Ectodermal cell (in vitro differentiated cells): ENCODE measurements around the gene HCN3.
"Not testable (repeated sequence)": the region's sequence is repeated elsewhere in the genome, so short reads cannot be mapped to it uniquely, and the experiment has no call there.

Experiments used
- H3K27ac ChIP-seq: 2 replicates; pipeline ENCODE4 v1.7.0; 2013; ENCODE audit warnings: mild to moderate bottlenecking, low read depth, low read length; ENCODE audit not compliant: insufficient read depth, poor library complexity, severe bottlenecking
- H3K27me3 ChIP-seq: 2 replicates; pipeline ENCODE4 v1.7.0; 2013; ENCODE audit warnings: mild to moderate bottlenecking, low read length; ENCODE audit not compliant: insufficient read depth, control insufficient read depth, poor library complexity, severe bottlenecking
- H3K36me3 ChIP-seq: one replicate; pipeline ENCODE4 v1.7.0; 2013; ENCODE audit warnings: low read length; ENCODE audit not compliant: control insufficient read depth, insufficient read depth
- H3K4me1 ChIP-seq: one replicate; pipeline ENCODE4 v1.7.0; 2013; ENCODE audit warnings: low read length; ENCODE audit not compliant: control insufficient read depth, insufficient read depth
- H3K4me3 ChIP-seq: 2 replicates; pipeline ENCODE4 v1.7.0; 2013; ENCODE audit warnings: low read depth, low read length, control low read depth; ENCODE audit not compliant: insufficient read depth
- H3K9me3 ChIP-seq: 2 replicates; pipeline ENCODE4 v1.7.0; 2013; ENCODE audit warnings: mild to moderate bottlenecking, low read length, moderate library complexity; ENCODE audit not compliant: control insufficient read depth
- WGBS, 2 experiments: methylation state at CpG; one replicate each; pipeline ENCODE4 v1.1.7; 2013; ENCODE audit warnings: missing lambda C conversion rate in 2 of 2; 5-methylcytosine and 5-hydroxymethylcytosine counted together

Gene HCN3

GRCh38 chr1:155322571-155322952 lies 45.3 kb downstream of the HCN3 start:
- H3K4me1 ChIP-seq = peaks cover 23% of the 10 kb centered on the region
- H3K27me3 ChIP-seq = peaks cover 7% of the 10 kb centered on the region
- H3K36me3 ChIP-seq = peaks cover 13% of the 10 kb centered on the region
- H3K9me3 ChIP-seq = no peaks in the 10 kb centered on the region
- WGBS, 2 experiments = 3 to 4% methylated on average over 28 of the region's 28 CpGs
- H3K4me3 ChIP-seq = peak overlapping the region; percentile 76
- H3K27ac ChIP-seq = peak overlapping the region; percentile 53

GRCh38 chr1:155322953-155323728 lies 45.9 kb downstream of the HCN3 start:
- peaks cover 8% of the 10 kb centered on the region for H3K36me3 ChIP-seq

GRCh38 chr1:155323729-155324036 lies 46.4 kb downstream of the HCN3 start:
- Histone ChIP-seq H3K9me3 (no peaks in the 10 kb centered on the region), H3K4me3 (peak overlapping the region; percentile 76), H3K27me3 (peaks cover 7% of the 10 kb centered on the region), H3K27ac (peak overlapping the region; percentile 91), H3K36me3 (peaks cover 8% of the 10 kb centered on the region), H3K4me1 (peaks cover 23% of the 10 kb centered on the region)
- 0% methylated on average over 29 of the region's 29 CpGs for WGBS, 2 experiments

More at GRCh38 chr1:155322953-155323728, 45.9 kb downstream of the HCN3 start:
- WGBS, 2 experiments = 0% methylated on average over 58 of the region's 58 CpGs
- no peaks in the 10 kb centered on the region for H3K9me3 ChIP-seq
- peak overlapping the region; percentile 76 for H3K4me3 ChIP-seq
- peak overlapping the region; percentile 91 for H3K27ac ChIP-seq
- peaks cover 23% of the 10 kb centered on the region for H3K4me1 ChIP-seq
- H3K27me3 ChIP-seq = peaks cover 7% of the 10 kb centered on the region

- H3K27ac ChIP-seq = peak overlapping the region; percentile 91
- no peaks in the 10 kb centered on the region for H3K9me3 ChIP-seq
- peaks cover 4% of the 10 kb centered on the region for H3K36me3 ChIP-seq
- peaks cover 23% of the 10 kb centered on the region for H3K4me1 ChIP-seq
- 0% methylated on average over 44 of the region's 44 CpGs for WGBS, 2 experiments
- H3K27me3 ChIP-seq = peaks cover 7% of the 10 kb centered on the region
- peak overlapping the region; percentile 76 for H3K4me3 ChIP-seq
These were observed 46.9 kb downstream of the HCN3 start for GRCh38 chr1:155324037-155324716.

- Histone ChIP-seq H3K27ac (no peak overlapping the region), H3K36me3 (peaks cover 7% of the 10 kb centered on the region), H3K9me3 (no peaks in the 10 kb centered on the region), H3K27me3 (peaks cover 7% of the 10 kb centered on the region), H3K4me3 (peak overlapping the region; percentile 76), H3K4me1 (peaks cover 23% of the 10 kb centered on the region)
- 7% methylated on average over 59 of the region's 59 CpGs for WGBS, 2 experiments
These were observed 47.7 kb downstream of the HCN3 start for GRCh38 chr1:155324717-155325602.

GRCh38 chr1:155325603-155325893 lies 48.3 kb downstream of the HCN3 start:
- Histone ChIP-seq H3K9me3 (no peaks in the 10 kb centered on the region), H3K4me3 (peak overlapping the region; percentile 76), H3K4me1 (peaks cover 23% of the 10 kb centered on the region), H3K36me3 (peaks cover 11% of the 10 kb centered on the region), H3K27ac (no peak overlapping the region), H3K27me3 (peaks cover 7% of the 10 kb centered on the region)
- 67 to 69% methylated on average over 6 of the region's 6 CpGs for WGBS, 2 experiments

- WGBS, 2 experiments = 90 to 94% methylated on average over 5 to 6 of the region's 6 CpGs
- Histone ChIP-seq H3K27ac (no peak overlapping the region), H3K9me3 (no peaks in the 10 kb centered on the region), H3K27me3 (peaks cover 7% of the 10 kb centered on the region), H3K4me1 (peaks cover 23% of the 10 kb centered on the region), H3K4me3 (no peak overlapping the region), H3K36me3 (peaks cover 16% of the 10 kb centered on the region)
These were observed 48.8 kb downstream of the HCN3 start for GRCh38 chr1:155326020-155326526.

- no peak overlapping the region for H3K4me3 ChIP-seq
- no peak overlapping the region for H3K27ac ChIP-seq
- WGBS, 2 experiments = 95 to 96% methylated on average over 7 of the region's 7 CpGs
- H3K9me3 ChIP-seq = no peaks in the 10 kb centered on the region
- peaks cover 3% of the 10 kb centered on the region for H3K27me3 ChIP-seq
- H3K4me1 ChIP-seq = peaks cover 17% of the 10 kb centered on the region
- H3K36me3 ChIP-seq = peaks cover 18% of the 10 kb centered on the region
These were observed 49.4 kb downstream of the HCN3 start for GRCh38 chr1:155326631-155327037.

- Histone ChIP-seq H3K4me1 (peaks cover 8% of the 10 kb centered on the region), H3K36me3 (peaks cover 18% of the 10 kb centered on the region)
These were observed 50.7 kb downstream of the HCN3 start for GRCh38 chr1:155327981-155328380.

GRCh38 chr1:155328856-155329255 lies 51.6 kb downstream of the HCN3 start:
- peaks cover 18% of the 10 kb centered on the region for H3K36me3 ChIP-seq
- H3K4me3 ChIP-seq, H3K9me3 ChIP-seq, H3K4me1 ChIP-seq, H3K27me3 ChIP-seq, H3K27ac ChIP-seq: not testable (repeated sequence)
- 93 to 95% methylated on average over 6 to 7 of the region's 7 CpGs for WGBS, 2 experiments

More at GRCh38 chr1:155327981-155328380, 50.7 kb downstream of the HCN3 start:
- 95% methylated on average over 4 of the region's 4 CpGs for WGBS, 2 experiments
- no peak overlapping the region for H3K4me3 ChIP-seq
- H3K9me3 ChIP-seq = no peaks in the 10 kb centered on the region
- H3K27ac ChIP-seq = no peak overlapping the region
- H3K27me3 ChIP-seq = no peaks in the 10 kb centered on the region
